GM23338 (cell line): ENCODE data around the gene ALMS1. TPM values are rescaled to one million over a fixed set of nuclear protein-coding genes. Genes with fewer than 3 reads are reported as not detected.
"Not testable (repeated sequence)": the region's sequence is repeated elsewhere in the genome, so short reads cannot be mapped to it uniquely, and the experiment has no call there.

Experiments
- ATAC-seq: fragments of 200-7000 bp; cut with Tn5 transposase; 3 replicates; pipeline ENCODE4 v1.9.1; 2020
- DNase-seq: peaks from one replicate; pipeline ENCODE4 v3.0.0-alpha.2; 2015; ENCODE audit warnings: low spot score
- H2AFZ ChIP-seq: fragments of 200-600 bp; sonication (generic); 2 replicates; pipeline ENCODE4 v1.8.0; 2016; ENCODE audit warnings: antibody characterized with exemption, mild to moderate bottlenecking, moderate library complexity
- H3F3A ChIP-seq: fragments of 200-600 bp; sonication (generic); replicated peaks from 2 replicates; pipeline ENCODE4 v1.8.0; 2017; ENCODE audit warnings: antibody characterized with exemption, mixed run types, low read depth
- H3K27ac ChIP-seq: fragments of 200-600 bp; sonication (generic); 2 replicates; pipeline ENCODE4 v1.6.1; 2016; ENCODE audit warnings: low read depth
- H3K27me3 ChIP-seq: fragments of 200-600 bp; sonication (generic); 2 replicates; pipeline ENCODE4 v1.8.0; 2016; ENCODE audit warnings: mild to moderate bottlenecking, mixed run types, moderate library complexity; ENCODE audit not compliant: insufficient read depth
- H3K36me3 ChIP-seq: fragments of 200-600 bp; sonication (generic); 2 replicates; pipeline ENCODE4 v1.8.0; 2016; ENCODE audit warnings: mild to moderate bottlenecking; ENCODE audit not compliant: insufficient read depth
- H3K4me1 ChIP-seq: fragments of 200-600 bp; sonication (generic); 2 replicates; pipeline ENCODE4 v1.8.0; 2016; ENCODE audit warnings: mild to moderate bottlenecking, moderate library complexity; ENCODE audit not compliant: insufficient read depth
- H3K4me2 ChIP-seq: fragments of 200-600 bp; sonication (generic); 2 replicates; pipeline ENCODE4 v1.7.1; 2017; ENCODE audit warnings: mixed run types
- H3K4me3 ChIP-seq: fragments of 200-600 bp; sonication (generic); 2 replicates; pipeline ENCODE4 v1.6.1; 2016; ENCODE audit warnings: mixed run types
- H3K79me2 ChIP-seq: fragments of 200-600 bp; sonication (generic); replicated peaks from 2 replicates; pipeline ENCODE4 v1.8.0; 2017; ENCODE audit warnings: mild to moderate bottlenecking; ENCODE audit not compliant: insufficient read depth
- H3K9me2 ChIP-seq: fragments of 200-600 bp; sonication (generic); 2 replicates; pipeline ENCODE4 v1.8.0; 2017; ENCODE audit not compliant: insufficient read depth
- H4K20me1 ChIP-seq: fragments of 200-600 bp; sonication (generic); replicated peaks from 2 replicates; pipeline ENCODE4 v1.8.0; 2017; ENCODE audit warnings: mild to moderate bottlenecking; ENCODE audit not compliant: insufficient read depth
- H3K27ac Mint-ChIP-seq: 2 replicates; pipeline ENCODE4 v1.8.0; 2020; ENCODE audit warnings: inconsistent platforms, mild to moderate bottlenecking, moderate library complexity, mixed read lengths
- H3K27me3 Mint-ChIP-seq: 3 replicates; pipeline ENCODE4 v1.8.0; 2022; ENCODE audit warnings: low read depth, mild to moderate bottlenecking, moderate library complexity, mixed read lengths, inconsistent platforms; ENCODE audit not compliant: insufficient read depth, poor library complexity
- H3K36me3 Mint-ChIP-seq: 3 replicates; pipeline ENCODE4 v1.8.0; 2021; ENCODE audit warnings: low read depth, mild to moderate bottlenecking, inconsistent platforms, moderate library complexity, mixed read lengths
- H3K4me1 Mint-ChIP-seq: 3 replicates; pipeline ENCODE4 v1.8.0; 2020; ENCODE audit warnings: mild to moderate bottlenecking, inconsistent platforms, mixed read lengths
- H3K4me3 Mint-ChIP-seq: 3 replicates; pipeline ENCODE4 v1.8.0; 2021; ENCODE audit warnings: moderate library complexity, mild to moderate bottlenecking, inconsistent platforms, mixed read lengths
- H3K9me3 Mint-ChIP-seq: 3 replicates; pipeline ENCODE4 v1.8.0; 2020; ENCODE audit warnings: moderate library complexity, mild to moderate bottlenecking, inconsistent platforms, mixed read lengths
- polyA plus RNA-seq: library from polyadenylated mRNA; unstranded; fragments of >200 nt; fragmentation: Nextera tagmentation; extraction: Ambion mirVana; gene quantifications from 2 replicates; pipeline ENCODE4 v1.2.1, GENCODE V29; 2016
- total RNA-seq: library from RNA; depleted of rRNA; stranded (reverse); fragments of >200 nt; shearing (Covaris generic); gene quantifications from 2 replicates; pipeline ENCODE4 v1.2.3, GENCODE V29; 2014
- TF ChIP-seq, protein P1 (sequence below): fragments of 250-450 bp; sonication (Bioruptor Pico); IDR thresholded peaks from 2 replicates; pipeline ENCODE4 v1.5.0; 2020; ENCODE audit warnings: mild to moderate bottlenecking, moderate library complexity

Gene ALMS1
- total and polyA plus RNA-seq, 2 experiments from 2014 or later, result 38.8 to 65.7 TPM

GRCh38 chr2:73601780-73602179, 216.1 kb downstream of the ALMS1 start (continued):
- TF ChIP-seq, protein P1, sequence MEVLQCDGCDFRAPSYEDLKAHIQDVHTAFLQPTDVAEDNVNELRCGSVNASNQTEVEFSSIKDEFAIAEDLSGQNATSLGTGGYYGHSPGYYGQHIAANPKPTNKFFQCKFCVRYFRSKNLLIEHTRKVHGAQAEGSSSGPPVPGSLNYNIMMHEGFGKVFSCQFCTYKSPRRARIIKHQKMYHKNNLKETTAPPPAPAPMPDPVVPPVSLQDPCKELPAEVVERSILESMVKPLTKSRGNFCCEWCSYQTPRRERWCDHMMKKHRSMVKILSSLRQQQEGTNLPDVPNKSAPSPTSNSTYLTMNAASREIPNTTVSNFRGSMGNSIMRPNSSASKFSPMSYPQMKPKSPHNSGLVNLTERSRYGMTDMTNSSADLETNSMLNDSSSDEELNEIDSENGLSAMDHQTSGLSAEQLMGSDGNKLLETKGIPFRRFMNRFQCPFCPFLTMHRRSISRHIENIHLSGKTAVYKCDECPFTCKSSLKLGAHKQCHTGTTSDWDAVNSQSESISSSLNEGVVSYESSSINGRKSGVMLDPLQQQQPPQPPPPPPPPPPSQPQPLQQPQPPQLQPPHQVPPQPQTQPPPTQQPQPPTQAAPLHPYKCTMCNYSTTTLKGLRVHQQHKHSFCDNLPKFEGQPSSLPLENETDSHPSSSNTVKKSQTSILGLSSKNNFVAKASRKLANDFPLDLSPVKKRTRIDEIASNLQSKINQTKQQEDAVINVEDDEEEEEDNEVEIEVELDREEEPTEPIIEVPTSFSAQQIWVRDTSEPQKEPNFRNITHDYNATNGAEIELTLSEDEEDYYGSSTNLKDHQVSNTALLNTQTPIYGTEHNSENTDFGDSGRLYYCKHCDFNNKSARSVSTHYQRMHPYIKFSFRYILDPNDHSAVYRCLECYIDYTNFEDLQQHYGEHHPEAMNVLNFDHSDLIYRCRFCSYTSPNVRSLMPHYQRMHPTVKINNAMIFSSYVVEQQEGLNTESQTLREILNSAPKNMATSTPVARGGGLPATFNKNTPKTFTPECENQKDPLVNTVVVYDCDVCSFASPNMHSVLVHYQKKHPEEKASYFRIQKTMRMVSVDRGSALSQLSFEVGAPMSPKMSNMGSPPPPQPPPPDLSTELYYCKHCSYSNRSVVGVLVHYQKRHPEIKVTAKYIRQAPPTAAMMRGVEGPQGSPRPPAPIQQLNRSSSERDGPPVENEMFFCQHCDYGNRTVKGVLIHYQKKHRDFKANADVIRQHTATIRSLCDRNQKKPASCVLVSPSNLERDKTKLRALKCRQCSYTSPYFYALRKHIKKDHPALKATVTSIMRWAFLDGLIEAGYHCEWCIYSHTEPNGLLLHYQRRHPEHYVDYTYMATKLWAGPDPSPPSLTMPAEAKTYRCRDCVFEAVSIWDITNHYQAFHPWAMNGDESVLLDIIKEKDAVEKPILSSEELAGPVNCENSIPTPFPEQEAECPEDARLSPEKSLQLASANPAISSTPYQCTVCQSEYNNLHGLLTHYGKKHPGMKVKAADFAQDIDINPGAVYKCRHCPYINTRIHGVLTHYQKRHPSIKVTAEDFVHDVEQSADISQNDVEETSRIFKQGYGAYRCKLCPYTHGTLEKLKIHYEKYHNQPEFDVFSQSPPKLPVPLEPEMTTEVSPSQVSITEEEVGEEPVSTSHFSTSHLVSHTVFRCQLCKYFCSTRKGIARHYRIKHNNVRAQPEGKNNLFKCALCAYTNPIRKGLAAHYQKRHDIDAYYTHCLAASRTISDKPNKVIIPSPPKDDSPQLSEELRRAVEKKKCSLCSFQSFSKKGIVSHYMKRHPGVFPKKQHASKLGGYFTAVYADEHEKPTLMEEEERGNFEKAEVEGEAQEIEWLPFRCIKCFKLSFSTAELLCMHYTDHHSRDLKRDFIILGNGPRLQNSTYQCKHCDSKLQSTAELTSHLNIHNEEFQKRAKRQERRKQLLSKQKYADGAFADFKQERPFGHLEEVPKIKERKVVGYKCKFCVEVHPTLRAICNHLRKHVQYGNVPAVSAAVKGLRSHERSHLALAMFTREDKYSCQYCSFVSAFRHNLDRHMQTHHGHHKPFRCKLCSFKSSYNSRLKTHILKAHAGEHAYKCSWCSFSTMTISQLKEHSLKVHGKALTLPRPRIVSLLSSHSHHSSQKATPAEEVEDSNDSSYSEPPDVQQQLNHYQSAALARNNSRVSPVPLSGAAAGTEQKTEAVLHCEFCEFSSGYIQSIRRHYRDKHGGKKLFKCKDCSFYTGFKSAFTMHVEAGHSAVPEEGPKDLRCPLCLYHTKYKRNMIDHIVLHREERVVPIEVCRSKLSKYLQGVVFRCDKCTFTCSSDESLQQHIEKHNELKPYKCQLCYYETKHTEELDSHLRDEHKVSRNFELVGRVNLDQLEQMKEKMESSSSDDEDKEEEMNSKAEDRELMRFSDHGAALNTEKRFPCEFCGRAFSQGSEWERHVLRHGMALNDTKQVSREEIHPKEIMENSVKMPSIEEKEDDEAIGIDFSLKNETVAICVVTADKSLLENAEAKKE (CRISPR knock-in tag), result no peak

DNA sequence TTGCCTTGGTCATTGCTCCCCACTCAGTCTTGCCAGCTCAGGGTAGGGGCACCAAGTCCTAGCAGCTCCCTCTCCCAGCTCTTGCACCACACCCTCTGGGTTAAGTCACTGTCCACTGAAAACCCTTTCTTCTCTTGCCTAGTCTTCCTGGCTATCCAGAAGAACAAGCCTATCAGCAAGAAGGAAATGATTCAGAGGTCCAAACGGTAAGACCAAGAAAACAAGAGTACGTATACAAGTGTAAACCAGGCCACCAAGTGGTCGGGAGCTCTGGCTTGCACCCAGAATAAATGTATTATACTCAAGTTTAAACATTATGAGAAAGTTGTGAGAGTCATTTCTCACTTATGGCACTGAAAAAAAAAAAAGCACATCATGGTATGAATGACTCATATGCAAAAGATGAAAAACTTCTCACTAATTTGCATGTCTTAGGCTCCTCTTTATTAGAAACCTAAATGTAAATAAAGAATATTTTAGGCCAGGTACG, 217.5 kb downstream of the ALMS1 start:
- H3K27ac Mint-ChIP-seq, H3K4me3 Mint-ChIP-seq, ATAC-seq, H3K4me2 ChIP-seq, H2AFZ ChIP-seq, DNase-seq, H3K36me3 ChIP-seq, H3K27ac ChIP-seq, H3K27me3 ChIP-seq, H4K20me1 ChIP-seq, H3K79me2 ChIP-seq, H3K27me3 Mint-ChIP-seq, H3K4me1 Mint-ChIP-seq, H3K9me3 Mint-ChIP-seq, H3K9me2 ChIP-seq, H3K36me3 Mint-ChIP-seq, H3K4me3 ChIP-seq, H3K4me1 ChIP-seq, H3F3A ChIP-seq: not testable (repeated sequence)

- not testable (repeated sequence) for ATAC-seq, H3K27me3 ChIP-seq, H3K27ac Mint-ChIP-seq, H4K20me1 ChIP-seq, H3K4me1 Mint-ChIP-seq, H3K4me3 ChIP-seq, H3K4me3 Mint-ChIP-seq, H2AFZ ChIP-seq, H3F3A ChIP-seq, DNase-seq, H3K4me2 ChIP-seq, H3K79me2 ChIP-seq, H3K9me3 Mint-ChIP-seq, H3K36me3 Mint-ChIP-seq, H3K9me2 ChIP-seq, H3K4me1 ChIP-seq, H3K36me3 ChIP-seq, H3K27ac ChIP-seq, H3K27me3 Mint-ChIP-seq
These were observed 219.0 kb downstream of the ALMS1 start for GRCh38 chr2:73604589-73604988.
